T47D (cell line): ENCODE data around the gene ZNF385C.

ENCODE experiments used
- DNase-seq, 2 experiments: peaks; one replicate each; pipeline versions ENCODE4 v3.0.0 to v3.0.0-alpha.2; 2011 to 2012; ENCODE audit warnings: low read depth in 1 of 2, low spot score in 1 of 2
- JUND ChIP-seq: IDR thresholded peaks from 2 replicates; pipeline ENCODE4 v1.6.1; 2012; ENCODE audit warnings: low read depth
- in situ Hi-C: cut with HindIII; loops from 2 replicates; pipeline ENCODE4 v1.10.0; 2016; ENCODE audit warnings: low sequenced_read_pairs, low pct_unique_long_range_greater_than_20kb

The ZNF385C gene

DNA sequence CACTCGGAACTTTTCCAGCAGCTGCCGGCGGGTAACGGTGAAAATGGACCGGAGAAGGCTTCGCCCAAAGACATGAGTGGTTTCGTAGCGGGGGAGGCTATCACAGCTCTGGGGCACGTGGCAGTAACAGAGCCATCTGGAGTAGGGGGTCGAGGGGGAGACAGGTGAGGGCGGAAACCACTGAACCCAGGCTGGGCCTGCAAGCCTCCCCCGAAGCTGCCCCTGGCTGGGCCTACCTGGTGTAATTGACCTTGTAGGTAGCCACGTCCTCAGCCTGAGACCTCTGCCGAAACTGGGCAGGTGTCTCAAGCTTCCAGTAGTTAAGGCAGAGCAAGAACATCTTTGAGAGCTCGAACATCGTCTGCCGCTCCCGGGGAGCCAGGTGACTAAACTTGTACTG lies 21.0 kb upstream of the ZNF385C start:
- DNase-seq, result no peak
- in situ Hi-C loops, result no loop called here
- no peak for TF ChIP-seq JUND

DNA sequence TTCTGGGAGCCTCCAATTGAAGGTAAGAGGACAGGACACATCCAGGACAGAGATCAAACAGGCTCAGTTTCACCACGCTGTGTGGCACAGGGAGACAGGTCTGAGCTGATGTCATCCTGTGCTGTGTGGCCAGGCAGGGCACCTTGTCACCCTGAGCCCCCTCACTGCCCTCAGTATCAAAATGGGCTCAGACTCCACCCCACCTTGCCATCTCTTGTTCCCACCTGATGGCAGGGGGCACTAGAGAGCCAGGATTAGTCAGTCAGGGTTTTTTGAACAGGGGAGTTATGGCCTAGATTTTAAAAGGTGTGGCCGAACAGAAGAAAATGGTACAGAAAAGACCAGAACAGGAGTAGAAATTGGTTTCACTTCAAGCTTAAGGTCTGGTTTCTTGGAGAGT lies 20.3 kb upstream of the ZNF385C start:
- in situ Hi-C loops, result no loop called here
- no peak for TF ChIP-seq JUND
- DNase-seq, result peak in 1 of 2 experiments; percentile 62

DNA sequence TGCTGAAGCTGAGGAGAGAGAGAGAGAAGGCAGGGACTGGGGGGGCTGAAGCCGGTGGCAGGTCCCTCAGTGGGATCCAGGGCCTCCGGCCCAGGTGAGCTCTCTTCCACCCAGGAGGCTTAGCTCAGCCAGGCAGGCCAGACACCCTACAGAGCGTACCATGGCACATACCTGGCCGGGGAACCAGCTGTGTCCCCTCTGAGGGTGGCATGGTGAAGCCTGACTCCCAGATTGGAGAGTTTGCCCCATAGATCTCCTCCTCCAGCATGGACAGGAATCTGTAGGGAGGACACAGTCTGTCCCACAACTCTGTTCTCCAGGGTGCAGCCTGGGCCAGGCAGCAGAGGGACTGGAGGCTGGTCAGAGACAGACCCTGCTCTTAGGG lies 19.8 kb upstream of the ZNF385C start:
- in situ Hi-C loops, result no loop called here
- no peak for DNase-seq
- TF ChIP-seq JUND, result no peak

DNA sequence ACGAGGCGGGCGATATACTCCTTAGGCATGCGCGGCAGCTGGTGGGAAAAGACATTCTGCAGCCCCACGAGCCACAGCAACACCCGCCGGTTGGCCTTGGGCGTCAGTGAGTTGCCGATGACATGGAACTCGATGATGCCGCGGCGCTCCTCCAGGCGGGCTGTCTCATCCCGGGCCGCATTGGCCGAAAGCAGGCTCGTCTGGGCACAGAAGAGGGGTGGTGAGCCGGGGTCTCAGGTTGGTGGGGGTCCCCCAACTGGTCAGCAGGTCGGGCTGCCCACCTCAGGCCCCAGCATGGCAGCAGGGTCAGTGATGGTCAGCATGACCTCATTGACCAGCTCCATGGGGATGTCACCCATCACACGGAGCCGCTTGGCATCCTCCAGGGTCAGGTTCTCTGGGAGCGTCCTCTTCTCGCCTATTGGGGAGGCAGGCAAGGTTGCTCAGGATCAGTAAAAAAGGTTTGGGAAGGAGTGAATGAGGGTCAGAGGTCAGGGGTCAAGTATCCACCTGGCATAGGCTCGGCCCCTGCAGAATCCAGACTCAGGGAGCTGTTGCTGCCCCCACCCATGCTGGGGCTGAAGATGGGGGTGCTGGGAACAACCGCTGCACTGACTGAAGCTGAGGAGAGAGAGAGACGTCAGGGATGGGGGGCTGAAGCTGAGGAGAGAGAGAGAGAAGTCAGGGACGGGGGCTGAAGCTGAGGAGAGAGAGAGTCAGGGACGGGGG lies 19.3 kb upstream of the ZNF385C start:
- in situ Hi-C loops, result no loop called here
- no peak for TF ChIP-seq JUND
- DNase-seq, result no peak

DNA sequence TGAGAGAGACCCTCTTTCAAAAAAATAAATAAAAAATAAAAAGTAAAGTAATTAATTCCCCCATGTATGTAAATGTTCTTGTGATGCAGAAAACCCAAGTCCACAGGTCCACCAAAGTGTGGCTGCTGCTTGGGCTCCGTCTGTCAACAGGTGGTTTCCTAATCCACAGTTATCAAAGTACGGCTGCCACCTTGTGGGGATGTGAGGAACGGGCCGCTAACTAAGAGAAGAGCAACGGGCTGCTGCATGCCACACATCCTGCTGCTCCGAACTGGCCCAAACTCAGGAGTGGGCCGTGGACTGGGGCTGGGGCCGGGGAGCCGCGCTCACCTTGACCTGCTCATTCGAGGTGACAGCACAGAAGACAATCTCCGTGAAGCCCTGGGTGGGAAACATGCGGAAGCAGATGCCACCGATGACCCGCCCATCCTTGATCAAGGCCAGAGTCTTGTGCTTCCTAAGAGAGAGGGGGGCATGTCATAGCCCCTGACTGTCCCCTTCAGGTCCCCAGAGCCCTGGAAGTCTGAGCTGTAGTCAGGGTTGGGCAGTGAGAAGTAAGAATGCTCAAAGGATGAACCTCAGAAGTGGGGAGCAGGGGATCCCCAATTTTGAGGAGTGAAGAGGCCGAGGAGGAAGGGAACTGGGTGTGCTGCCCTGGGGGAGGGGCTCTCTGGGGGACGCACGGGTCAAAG lies 18.6 kb upstream of the ZNF385C start:
- in situ Hi-C loops, result no loop called here
- DNase-seq, result peak; percentile 85 to 92
- no peak for TF ChIP-seq JUND

DNA sequence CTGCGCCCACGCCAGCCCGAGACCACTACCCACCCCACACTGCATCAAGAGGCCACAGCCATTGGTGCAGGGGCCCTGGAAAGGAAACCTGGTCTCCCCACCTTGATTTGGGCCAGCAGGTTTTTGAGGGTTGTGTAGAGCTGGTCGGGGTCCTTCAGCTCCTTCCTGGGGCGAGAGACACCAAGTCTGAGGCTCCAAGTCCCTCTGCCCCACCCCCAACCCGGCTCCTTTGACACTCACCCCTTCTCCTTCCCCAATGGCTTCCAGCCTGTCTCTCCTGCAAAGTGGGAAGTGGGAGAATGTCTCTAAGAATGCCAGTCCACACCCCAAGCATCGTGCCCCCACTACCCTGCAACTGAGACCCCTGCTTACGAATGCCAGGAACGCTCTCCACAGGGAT lies 15.8 kb upstream of the ZNF385C start:
- in situ Hi-C loops, result no loop called here
- TF ChIP-seq JUND, result no peak
- no peak for DNase-seq

DNA sequence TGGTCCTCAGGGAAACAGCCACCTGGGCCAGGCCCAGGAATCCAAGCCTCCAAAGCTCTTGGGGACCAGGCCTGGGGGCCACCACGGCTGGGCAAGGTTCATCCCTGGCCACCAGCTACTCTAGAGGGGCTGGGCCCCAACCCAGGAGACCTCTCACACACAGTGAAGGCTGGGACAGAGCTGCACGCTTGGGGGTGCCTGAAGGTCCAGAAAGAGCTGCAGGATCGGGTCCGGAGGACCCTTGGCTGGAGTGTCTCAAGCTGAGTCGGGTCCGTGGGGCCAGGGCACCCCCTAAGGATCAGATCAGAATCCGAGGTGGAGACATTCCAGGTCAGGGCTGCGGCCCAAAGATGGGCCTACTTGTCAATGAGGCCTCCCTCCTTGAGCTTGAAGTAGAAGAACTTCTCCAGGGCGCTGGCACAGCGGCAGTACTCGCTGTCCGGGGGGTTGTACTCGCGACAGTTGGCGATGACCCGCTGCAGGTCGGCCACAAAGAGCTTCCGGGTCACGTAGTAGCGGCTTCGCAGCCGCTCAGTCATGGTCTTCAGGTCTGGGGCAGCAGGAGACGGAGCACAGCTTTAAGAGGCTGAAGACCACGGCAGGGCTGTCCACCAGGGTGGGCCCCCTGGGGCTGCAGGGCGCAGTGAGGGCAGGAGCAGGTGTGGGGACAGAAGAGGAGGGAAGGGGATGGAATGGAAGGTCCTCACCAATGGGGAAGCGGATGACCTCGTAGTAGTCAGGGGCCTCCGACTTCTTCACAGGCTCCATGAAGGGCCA lies 15.2 kb upstream of the ZNF385C start:
- TF ChIP-seq JUND, result no peak
- DNase-seq, result no peak
- in situ Hi-C loops, result no loop called here

DNA sequence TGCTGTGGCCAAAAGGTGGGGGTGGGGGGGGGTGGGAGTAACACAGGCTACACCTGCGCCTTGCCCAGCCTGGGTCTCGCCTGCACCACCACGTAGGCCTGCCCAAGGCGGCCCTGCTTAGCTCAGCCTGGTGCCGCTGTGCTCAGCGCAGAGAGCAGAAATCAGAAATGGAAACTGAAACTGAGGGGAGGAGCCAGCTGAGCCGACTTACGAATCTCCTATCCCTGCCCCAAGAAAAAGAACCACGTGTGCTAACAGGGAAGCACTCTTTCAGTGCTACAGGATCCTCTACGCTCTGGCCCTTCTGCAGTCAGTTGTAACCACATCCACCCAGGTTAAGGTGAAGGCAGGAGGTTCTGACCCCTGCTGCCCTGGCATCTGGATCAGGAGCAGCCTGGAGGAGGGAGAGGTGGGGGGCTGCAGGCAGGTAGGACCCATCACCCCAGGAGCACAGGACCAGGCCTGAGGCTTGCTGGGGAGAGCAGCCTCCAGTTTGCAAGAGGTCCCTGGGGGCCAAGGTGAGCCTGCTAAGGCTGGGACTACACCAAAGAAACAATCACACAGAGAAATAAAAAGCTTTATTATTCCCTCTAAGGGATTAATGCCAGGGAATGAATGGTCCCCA lies 14.4 kb upstream of the ZNF385C start, which contains the start of gene DHX58:
DHX58 (minus strand) TSS at position 163 of the 625 bp plus-strand sequence. CDS start 822 bp downstream, outside the sequence.
- DNase-seq, result peak; percentile 91 to 99
- TF ChIP-seq JUND, result no peak
- in situ Hi-C loops, result no loop called here

DNA sequence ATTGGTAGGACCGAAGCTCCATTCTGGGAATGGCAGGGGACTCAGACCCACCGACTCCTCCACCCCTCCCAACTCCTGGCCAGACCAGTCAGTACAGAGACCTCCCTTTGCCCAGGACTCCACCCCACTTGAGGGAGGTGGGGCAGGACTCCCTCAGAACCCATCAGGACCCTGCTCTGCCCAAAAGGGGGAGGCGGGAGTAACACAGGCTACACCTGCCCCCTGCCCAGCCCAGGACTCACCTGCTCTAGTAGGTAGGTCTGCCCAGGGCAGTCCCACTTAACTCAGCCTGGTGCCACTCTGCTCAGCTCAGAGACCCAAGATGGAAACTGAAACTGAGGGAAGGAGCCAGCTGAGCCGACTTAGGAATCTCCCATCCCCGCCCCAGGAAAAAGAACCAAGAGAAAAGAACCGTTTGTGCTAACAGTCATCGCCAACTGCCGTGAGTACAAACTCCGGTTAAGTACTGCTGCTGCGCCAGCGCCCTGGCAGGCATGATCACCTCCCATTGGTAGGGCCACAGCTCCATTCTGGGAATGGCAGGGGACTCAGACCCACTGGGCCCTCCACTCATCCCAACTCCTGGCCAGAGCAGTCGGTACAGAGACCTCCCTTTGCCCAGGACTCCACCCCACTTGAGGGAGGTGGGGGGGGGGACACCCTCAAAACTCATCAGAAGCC lies 13.7 kb upstream of the ZNF385C start:
- TF ChIP-seq JUND, result no peak
- DNase-seq, result peak; percentile 48 to 52
- in situ Hi-C loops, result no loop called here

DNA sequence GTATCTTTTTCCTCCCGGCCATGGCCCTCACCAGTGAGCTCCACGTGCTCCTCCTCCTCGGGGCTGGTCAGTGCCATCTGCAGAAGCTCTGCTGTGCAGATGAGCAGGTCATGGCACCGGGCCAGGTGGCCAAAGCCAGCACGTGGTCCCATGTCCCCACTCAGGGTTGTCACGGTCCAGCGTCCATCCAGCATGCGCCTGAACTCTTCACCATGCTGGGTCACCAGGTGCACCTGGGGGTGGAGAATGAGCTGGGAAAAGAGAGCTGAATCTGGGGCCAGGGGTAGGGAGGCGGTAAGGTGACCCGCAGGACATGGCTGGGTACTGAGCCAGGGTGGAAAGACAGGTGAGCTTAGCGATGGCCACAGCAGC lies 13.0 kb upstream of the ZNF385C start:
- no peak for TF ChIP-seq JUND
- DNase-seq, result no peak
- in situ Hi-C loops, result no loop called here

DNA sequence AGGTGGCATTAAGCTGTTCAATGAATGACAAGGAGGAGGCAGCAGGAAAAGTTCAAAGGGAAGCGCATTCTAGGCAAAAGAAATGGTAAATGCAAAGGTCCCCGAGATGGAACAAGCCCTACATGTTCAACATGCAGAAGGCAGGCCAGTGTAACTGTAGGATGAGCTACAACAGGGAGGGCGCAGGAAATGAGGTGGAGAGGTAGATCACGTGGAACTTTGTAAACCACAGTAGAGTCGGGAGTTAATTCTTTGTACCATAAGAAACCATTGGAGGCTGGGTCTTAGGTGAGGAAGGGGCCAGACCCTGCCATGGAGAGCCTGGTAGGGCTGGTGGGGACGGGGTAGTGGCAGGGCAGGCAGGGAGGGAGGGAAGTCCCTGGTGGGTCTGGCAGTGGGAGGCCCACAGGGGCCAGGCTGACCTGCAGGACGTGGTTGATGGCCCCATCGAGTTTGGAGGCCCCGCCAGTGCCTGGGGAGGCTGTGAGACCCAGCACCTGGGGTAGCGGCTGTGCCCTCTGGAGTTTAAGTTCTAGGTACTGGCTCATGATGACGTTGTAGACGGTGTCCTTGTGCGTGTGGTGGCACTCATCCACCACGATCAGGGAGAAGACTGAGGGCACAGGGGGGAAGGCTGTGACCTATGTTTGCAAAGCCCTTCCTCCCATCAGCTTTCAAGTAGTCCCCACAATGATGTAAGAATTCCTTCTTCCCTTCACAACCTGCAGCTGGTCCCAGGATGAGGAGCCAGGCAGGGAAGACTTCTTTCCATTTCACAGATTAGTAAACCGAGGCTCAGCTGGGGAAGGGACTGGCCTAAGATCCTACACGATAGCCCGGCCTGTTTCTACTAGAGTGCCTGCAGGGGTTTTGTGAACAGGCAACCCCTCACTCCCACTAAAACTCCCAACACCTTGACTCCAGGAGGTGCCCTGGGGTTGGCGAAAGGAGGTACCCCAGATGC lies 12.3 kb upstream of the ZNF385C start:
- in situ Hi-C loops, result no loop called here
- no peak for TF ChIP-seq JUND

More for the DNA sequence above, 12.3 kb upstream of the ZNF385C start:
- no peak for DNase-seq
